Measurements from ENCODE around the gene OPN1MW3.

OPN1MW3 gene

GRCh38 chrX:154309041-154309775 is 51.8 kb downstream of the OPN1MW3 start:
- ChIA-PET POLR2A (no interaction called here), CTCF (interaction anchor here (0.7 to 2.3 kb wide), 8 partner anchors 8 to 296 kb away, joined by 3 to 12 read pairs (median 5); no protein-coding TSS in a partner anchor)
- no peak for DNase-seq (ENCODE audit: extremely low spot score)
- TF ChIP-seq SP1 (IDR thresholded peaks at IDR 0.05) (no peak), FOXM1 (IDR thresholded peaks at IDR 0.05; ENCODE audit: borderline replicate concordance) (no peak), HDGF (IDR thresholded peaks at IDR 0.05; ENCODE audit: borderline replicate concordance) (no peak), SUZ12 (IDR thresholded peaks at IDR 0.05) (no peak), L3MBTL2 (conservative IDR thresholded peaks at IDR 0.05) (no peak), FOXA1 (IDR thresholded peaks at IDR 0.05) (no peak), LEF1 (IDR thresholded peaks at IDR 0.05; ENCODE audit: borderline replicate concordance) (no peak), ARNT (IDR thresholded peaks at IDR 0.05) (no peak), FOXK2 (IDR thresholded peaks at IDR 0.05) (no peak), ZNF384 (IDR thresholded peaks at IDR 0.05) (no peak), TARDBP (IDR thresholded peaks at IDR 0.05) (no peak), NFRKB (IDR thresholded peaks at IDR 0.05) (no peak), BHLHE40 (IDR thresholded peaks at IDR 0.05; ENCODE audit: borderline replicate concordance) (no peak), CTBP1 (IDR thresholded peaks at IDR 0.05; ENCODE audit: borderline replicate concordance) (no peak)
- TF ChIP-seq, protein P1, sequence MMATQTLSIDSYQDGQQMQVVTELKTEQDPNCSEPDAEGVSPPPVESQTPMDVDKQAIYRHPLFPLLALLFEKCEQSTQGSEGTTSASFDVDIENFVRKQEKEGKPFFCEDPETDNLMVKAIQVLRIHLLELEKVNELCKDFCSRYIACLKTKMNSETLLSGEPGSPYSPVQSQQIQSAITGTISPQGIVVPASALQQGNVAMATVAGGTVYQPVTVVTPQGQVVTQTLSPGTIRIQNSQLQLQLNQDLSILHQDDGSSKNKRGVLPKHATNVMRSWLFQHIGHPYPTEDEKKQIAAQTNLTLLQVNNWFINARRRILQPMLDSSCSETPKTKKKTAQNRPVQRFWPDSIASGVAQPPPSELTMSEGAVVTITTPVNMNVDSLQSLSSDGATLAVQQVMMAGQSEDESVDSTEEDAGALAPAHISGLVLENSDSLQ (IDR thresholded peaks at IDR 0.05): no peak

DNA sequence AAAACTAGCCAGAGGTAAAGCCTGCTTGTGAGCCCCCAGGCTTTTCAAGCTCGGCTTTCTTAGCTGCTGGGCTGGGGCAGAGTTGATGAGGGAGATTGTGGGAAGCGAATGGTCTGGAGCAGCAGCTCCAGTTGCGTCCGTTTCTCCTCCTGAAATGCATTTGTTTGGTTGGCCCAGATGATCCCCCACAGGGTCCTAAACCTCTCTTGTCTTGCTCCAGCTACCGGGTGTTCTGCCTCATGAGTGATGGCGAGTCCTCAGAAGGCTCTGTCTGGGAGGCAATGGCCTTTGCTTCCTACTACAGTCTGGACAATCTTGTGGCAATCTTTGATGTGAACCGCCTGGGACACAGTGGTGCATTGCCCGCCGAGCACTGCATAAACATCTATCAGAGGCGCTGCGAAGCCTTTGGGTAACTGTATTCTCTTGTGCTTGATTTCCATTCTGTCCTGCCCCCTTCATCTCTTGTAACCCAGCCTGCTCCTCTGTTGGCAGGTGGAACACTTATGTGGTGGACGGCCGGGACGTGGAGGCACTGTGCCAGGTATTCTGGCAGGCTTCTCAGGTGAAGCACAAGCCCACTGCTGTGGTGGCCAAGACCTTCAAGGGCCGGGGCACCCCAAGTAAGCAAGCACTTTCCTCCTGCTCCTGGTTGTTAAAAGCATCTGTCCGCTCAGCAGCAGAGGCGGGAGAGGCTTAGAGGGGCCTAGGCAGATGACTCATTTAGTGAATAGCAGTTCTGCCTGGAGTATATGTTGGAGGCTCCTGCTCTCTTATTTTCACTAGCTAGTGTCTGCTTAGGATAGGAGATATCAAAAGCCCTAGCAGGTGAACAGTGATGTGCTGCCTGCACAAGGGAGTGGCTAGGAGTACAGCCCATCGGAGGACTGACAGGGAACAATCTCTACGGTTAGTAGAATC is 53.5 kb downstream of the OPN1MW3 start:
- no peak for DNase-seq (ENCODE audit: extremely low spot score)
- ChIA-PET POLR2A (no interaction called here), CTCF (interaction anchor here (1.4 kb wide), 1 partner anchor 15 kb away, joined by 3 read pairs; no protein-coding TSS in a partner anchor)
- TF ChIP-seq CTBP1 (IDR thresholded peaks at IDR 0.05; ENCODE audit: borderline replicate concordance): no peak
- TF ChIP-seq LEF1 (IDR thresholded peaks at IDR 0.05; ENCODE audit: borderline replicate concordance): no peak
- no peak for TF ChIP-seq SP1 (IDR thresholded peaks at IDR 0.05)
- TF ChIP-seq HDGF (IDR thresholded peaks at IDR 0.05; ENCODE audit: borderline replicate concordance): no peak
- TF ChIP-seq, protein P1 (IDR thresholded peaks at IDR 0.05): no peak
- TF ChIP-seq ARNT (IDR thresholded peaks at IDR 0.05): no peak
- TF ChIP-seq FOXA1 (IDR thresholded peaks at IDR 0.05): no peak
- TF ChIP-seq FOXK2 (IDR thresholded peaks at IDR 0.05): no peak
- no peak for TF ChIP-seq ELF4 (IDR thresholded peaks at IDR 0.05)
- TF ChIP-seq NFRKB (IDR thresholded peaks at IDR 0.05): no peak
- TF ChIP-seq ZNF384 (IDR thresholded peaks at IDR 0.05): no peak
- TF ChIP-seq L3MBTL2 (conservative IDR thresholded peaks at IDR 0.05): no peak
- no peak for TF ChIP-seq FOXM1 (IDR thresholded peaks at IDR 0.05; ENCODE audit: borderline replicate concordance)
- TF ChIP-seq SUZ12 (IDR thresholded peaks at IDR 0.05): no peak
- TF ChIP-seq BHLHE40 (IDR thresholded peaks at IDR 0.05; ENCODE audit: borderline replicate concordance): no peak
- no peak for TF ChIP-seq TARDBP (IDR thresholded peaks at IDR 0.05)

DNA sequence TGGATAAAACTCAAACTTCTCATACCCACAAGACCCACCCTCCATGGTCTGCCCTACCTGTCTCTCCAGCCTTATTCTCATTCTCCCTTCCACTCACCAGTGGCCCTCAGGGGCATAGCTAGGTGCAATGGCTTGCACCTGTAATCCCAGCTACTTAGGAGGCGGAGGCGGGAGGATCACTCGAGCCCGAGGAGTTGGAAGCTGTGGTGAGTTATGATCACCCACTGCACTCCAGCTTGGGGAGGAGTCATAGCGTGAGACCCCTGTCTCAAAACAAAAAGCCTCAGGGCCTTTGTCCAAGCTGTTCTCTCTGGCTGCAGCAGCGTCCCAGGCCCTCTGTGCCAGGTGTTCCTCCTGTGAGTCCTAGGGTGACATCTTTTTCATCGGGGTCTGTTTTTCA is 54.7 kb downstream of the OPN1MW3 start:
- no peak for DNase-seq (ENCODE audit: extremely low spot score)
- ChIA-PET POLR2A (no interaction called here), CTCF (interaction anchor here (1.4 kb wide), 1 partner anchor 14 kb away, joined by 3 read pairs; no protein-coding TSS in a partner anchor)
- no peak for TF ChIP-seq L3MBTL2 (conservative IDR thresholded peaks at IDR 0.05)

DNA sequence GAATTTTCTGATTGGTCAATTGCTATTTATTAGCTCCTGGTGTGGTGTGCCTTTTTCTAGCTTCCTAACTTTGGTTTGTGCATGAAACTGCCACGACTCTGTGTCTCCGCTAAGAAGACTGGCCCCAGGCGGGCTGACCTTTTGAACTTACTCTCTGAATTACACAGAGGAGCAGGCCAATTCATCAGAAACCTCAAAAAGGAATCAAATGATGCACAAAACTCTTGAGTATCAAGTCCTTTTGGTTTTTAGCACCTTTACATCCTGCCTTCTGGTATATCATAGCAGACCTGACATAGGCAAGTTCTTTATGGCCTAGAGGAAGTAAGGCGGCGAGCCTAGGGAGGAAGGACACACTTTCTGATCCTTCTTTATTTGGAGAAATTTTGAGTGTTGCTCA is 55.8 kb downstream of the OPN1MW3 start:
- ChIA-PET CTCF (interaction anchor here (0.6 kb wide), 1 partner anchor 13 kb away, joined by 3 read pairs; no protein-coding TSS in a partner anchor), POLR2A (no interaction called here)
- DNase-seq (ENCODE audit: extremely low spot score): no peak
- no peak for TF ChIP-seq NFRKB (IDR thresholded peaks at IDR 0.05)
- TF ChIP-seq L3MBTL2 (conservative IDR thresholded peaks at IDR 0.05): no peak
- TF ChIP-seq TARDBP (IDR thresholded peaks at IDR 0.05): no peak
- TF ChIP-seq CTBP1 (IDR thresholded peaks at IDR 0.05; ENCODE audit: borderline replicate concordance): no peak
- TF ChIP-seq ARNT (IDR thresholded peaks at IDR 0.05): no peak
- no peak for TF ChIP-seq LEF1 (IDR thresholded peaks at IDR 0.05; ENCODE audit: borderline replicate concordance)
- no peak for TF ChIP-seq BHLHE40 (IDR thresholded peaks at IDR 0.05; ENCODE audit: borderline replicate concordance)
- no peak for TF ChIP-seq ZNF384 (IDR thresholded peaks at IDR 0.05)
- TF ChIP-seq FOXK2 (IDR thresholded peaks at IDR 0.05): no peak
- TF ChIP-seq ELF4 (IDR thresholded peaks at IDR 0.05): no peak
- TF ChIP-seq SP1 (IDR thresholded peaks at IDR 0.05): no peak
- TF ChIP-seq HDGF (IDR thresholded peaks at IDR 0.05; ENCODE audit: borderline replicate concordance): no peak
- no peak for TF ChIP-seq FOXA1 (IDR thresholded peaks at IDR 0.05)
- TF ChIP-seq, protein P1 (IDR thresholded peaks at IDR 0.05): no peak
- no peak for TF ChIP-seq SUZ12 (IDR thresholded peaks at IDR 0.05)
- TF ChIP-seq FOXM1 (IDR thresholded peaks at IDR 0.05; ENCODE audit: borderline replicate concordance): no peak

DNA sequence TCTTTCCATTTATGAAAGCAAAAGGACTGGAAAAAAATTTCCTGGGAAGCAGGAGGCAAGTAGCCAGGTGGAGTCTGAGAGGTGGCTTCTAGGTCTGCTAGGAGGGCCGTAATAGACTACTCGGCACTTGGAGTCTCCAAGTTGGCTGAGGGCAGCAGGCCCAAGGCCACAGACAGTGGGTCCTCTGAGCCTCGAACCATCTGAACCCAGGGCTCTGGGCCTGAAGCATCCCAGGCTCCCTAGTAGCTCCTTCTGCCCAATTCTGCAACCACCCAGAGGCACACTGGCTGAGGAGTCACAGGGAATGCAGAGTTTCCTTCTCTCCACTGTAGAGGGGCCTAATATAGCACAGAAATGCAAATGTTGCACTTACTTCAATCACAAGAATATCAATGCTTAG is 58.0 kb downstream of the OPN1MW3 start:
- ChIA-PET CTCF (interaction anchor here (0.8 kb wide), 1 partner anchor 18 kb away, joined by 6 read pairs; no protein-coding TSS in a partner anchor), POLR2A (interaction anchor here (1.0 kb wide), 1 partner anchor 342 kb away, joined by 3 read pairs; no protein-coding TSS in a partner anchor)
- TF ChIP-seq L3MBTL2 (conservative IDR thresholded peaks at IDR 0.05) (no peak), LEF1 (IDR thresholded peaks at IDR 0.05; ENCODE audit: borderline replicate concordance) (no peak), FOXM1 (IDR thresholded peaks at IDR 0.05; ENCODE audit: borderline replicate concordance) (no peak), SUZ12 (IDR thresholded peaks at IDR 0.05) (no peak), NFRKB (IDR thresholded peaks at IDR 0.05) (no peak), TARDBP (IDR thresholded peaks at IDR 0.05) (no peak), FOXK2 (IDR thresholded peaks at IDR 0.05) (no peak), SP1 (IDR thresholded peaks at IDR 0.05) (no peak)
- no peak for DNase-seq (ENCODE audit: extremely low spot score)

Measured in HEK293T (cell line).